ENCODE data around the gene FMNL2.

GRCh38 chr2:152431370-152432098, 96.6 kb downstream of the FMNL2 start:
- TF ChIP-seq EZH2phosphoT487 (IDR thresholded peaks at IDR 0.05; ENCODE audit: low read length): no peak
- TF ChIP-seq, protein P1, sequence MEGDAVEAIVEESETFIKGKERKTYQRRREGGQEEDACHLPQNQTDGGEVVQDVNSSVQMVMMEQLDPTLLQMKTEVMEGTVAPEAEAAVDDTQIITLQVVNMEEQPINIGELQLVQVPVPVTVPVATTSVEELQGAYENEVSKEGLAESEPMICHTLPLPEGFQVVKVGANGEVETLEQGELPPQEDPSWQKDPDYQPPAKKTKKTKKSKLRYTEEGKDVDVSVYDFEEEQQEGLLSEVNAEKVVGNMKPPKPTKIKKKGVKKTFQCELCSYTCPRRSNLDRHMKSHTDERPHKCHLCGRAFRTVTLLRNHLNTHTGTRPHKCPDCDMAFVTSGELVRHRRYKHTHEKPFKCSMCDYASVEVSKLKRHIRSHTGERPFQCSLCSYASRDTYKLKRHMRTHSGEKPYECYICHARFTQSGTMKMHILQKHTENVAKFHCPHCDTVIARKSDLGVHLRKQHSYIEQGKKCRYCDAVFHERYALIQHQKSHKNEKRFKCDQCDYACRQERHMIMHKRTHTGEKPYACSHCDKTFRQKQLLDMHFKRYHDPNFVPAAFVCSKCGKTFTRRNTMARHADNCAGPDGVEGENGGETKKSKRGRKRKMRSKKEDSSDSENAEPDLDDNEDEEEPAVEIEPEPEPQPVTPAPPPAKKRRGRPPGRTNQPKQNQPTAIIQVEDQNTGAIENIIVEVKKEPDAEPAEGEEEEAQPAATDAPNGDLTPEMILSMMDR (IDR thresholded peaks at IDR 0.05; ENCODE audit: low read length): no peak

Measured in MM.1S (cell line).